Keratinocyte (primary cell): ENCODE data around the gene ALDH1A3. TPM values are rescaled to one million over a fixed set of nuclear protein-coding genes. Genes with fewer than 3 reads are reported as not detected.

ENCODE experiments used
- DNase-seq: peaks from one replicate; pipeline ENCODE4 v3.0.0-alpha.2; 2011; ENCODE audit warnings: low read depth, missing footprints, low spot score
- FAIRE-seq: peaks from 2 replicates; lab custom pipeline; 2011; peaks lifted over from hg19 to GRCh38; lab: Jason Lieb, UNC
- H2AFZ ChIP-seq: 2 replicates; pipeline ENCODE4 v1.6.0; 2012; ENCODE audit warnings: low read length, control low read depth, inconsistent platforms; ENCODE audit not compliant: control insufficient read depth
- H3K27ac ChIP-seq: 2 replicates; pipeline ENCODE4 v1.5.1; 2011; ENCODE audit warnings: low read length; ENCODE audit not compliant: control insufficient read depth, insufficient read depth
- H3K27me3 ChIP-seq: 3 replicates; pipeline ENCODE4 v1.6.0; 2011; ENCODE audit warnings: low read length; ENCODE audit not compliant: control insufficient read depth, insufficient read depth; ENCODE audit errors: extremely low read depth
- H3K36me3 ChIP-seq, 2 experiments: 2 replicates in 1 of 2; 3 replicates in 1 of 2; pipeline ENCODE4 v1.5.1; 2011; ENCODE audit warnings: low read length in 2 of 2, mild to moderate bottlenecking in 1 of 2; ENCODE audit not compliant: control insufficient read depth in 2 of 2, insufficient read depth in 2 of 2; ENCODE audit errors: extremely low read depth in 1 of 2
- H3K4me1 ChIP-seq: 3 replicates; pipeline ENCODE4 v1.5.1; 2011; ENCODE audit warnings: low read length; ENCODE audit not compliant: control insufficient read depth, insufficient read depth; ENCODE audit errors: extremely low read depth
- H3K4me2 ChIP-seq: 3 replicates; pipeline ENCODE4 v1.6.0; 2011; ENCODE audit warnings: low read depth, low read length; ENCODE audit not compliant: control insufficient read depth, insufficient read depth; ENCODE audit errors: extremely low read depth
- H3K4me3 ChIP-seq, 3 experiments: fragments of 200-600 bp in 1 of 3; sonication (generic) in 1 of 3; 2 replicates in 2 of 3; 3 replicates in 1 of 3; pipeline ENCODE4 v1.5.1; 2011 to 2016; ENCODE audit warnings: low read length in 3 of 3, mild to moderate bottlenecking in 3 of 3, control low read depth in 2 of 3, inconsistent platforms in 1 of 3, low read depth in 1 of 3, mixed read lengths in 1 of 3, mixed run types in 1 of 3, moderate library complexity in 1 of 3; ENCODE audit not compliant: control insufficient read depth in 2 of 3, insufficient read depth in 2 of 3; ENCODE audit errors: extremely low read depth in 1 of 3
- H3K79me2 ChIP-seq: 2 replicates; pipeline ENCODE4 v1.6.0; 2012; ENCODE audit warnings: low read length; ENCODE audit not compliant: control insufficient read depth, insufficient read depth
- H3K9ac ChIP-seq: 3 replicates; pipeline ENCODE4 v1.6.0; 2011; ENCODE audit warnings: low read length; ENCODE audit not compliant: control insufficient read depth, insufficient read depth; ENCODE audit errors: extremely low read depth
- H3K9me1 ChIP-seq: 3 replicates; pipeline ENCODE4 v1.6.0; 2011; ENCODE audit warnings: low read length; ENCODE audit not compliant: control insufficient read depth, insufficient read depth; ENCODE audit errors: extremely low read depth
- H3K9me3 ChIP-seq: 2 replicates; pipeline ENCODE4 v1.5.1; 2012; ENCODE audit warnings: low read depth, low read length; ENCODE audit not compliant: control insufficient read depth
- H4K20me1 ChIP-seq: 3 replicates; pipeline ENCODE4 v1.6.0; 2011; ENCODE audit warnings: low read length; ENCODE audit not compliant: control insufficient read depth, insufficient read depth; ENCODE audit errors: extremely low read depth
- CTCF ChIP-seq, 3 experiments: IDR thresholded peaks in 1 of 3; conservative IDR thresholded peaks in 1 of 3; optimal IDR thresholded peaks in 1 of 3; 2 replicates in 2 of 3; 3 replicates in 1 of 3; pipeline versions ENCODE3 to v1.5.1; 2011; ENCODE audit warnings: low read length in 3 of 3, mild to moderate bottlenecking in 3 of 3, moderate library complexity in 2 of 3, control low read depth in 1 of 3, inconsistent platforms in 1 of 3; ENCODE audit not compliant: insufficient read depth in 2 of 3; ENCODE audit errors: extremely low read depth in 1 of 3
- EZH2 ChIP-seq: IDR thresholded peaks from one replicate; pipeline ENCODE4 v1.6.1; 2012; ENCODE audit warnings: inconsistent platforms, mild to moderate bottlenecking, low read length, moderate library complexity
- dilution Hi-C: fragments of 300-500 bp; cut with MboI; formaldehyde crosslinking; loops from one replicate; pipeline ENCODE4 v1.7.0; 2020; ENCODE audit warnings: low sequenced_read_pairs; ENCODE audit not compliant: extremely low pct_ligation_motif_present
- polyA plus RNA-seq, 5 experiments: library from polyadenylated mRNA; depleted of rRNA in 3 of 5; stranded (reverse) in 3 of 5; stranded (forward) in 1 of 5; unstranded in 1 of 5; fragments of >200 nt; gene quantifications; 1 replicate in 1 of 5; 2 replicates in 3 of 5; 3 replicates in 1 of 5; pipeline versions ENCODE4 v1.2.1 to v1.2.3, GENCODE V29; 2011 to 2012; ENCODE audit warnings: missing spikeins in 2 of 5, low read depth in 1 of 5, low replicate concordance in 1 of 5

Gene ALDH1A3
- polyA plus RNA-seq, 1 donor (not counting 4 experiments of a cell fraction or from before 2014, with no cell fraction given), result 218 TPM

- Histone ChIP-seq H3K4me2 (peak overlapping the region; percentile 2), H3K9me3 (no peaks in the 10 kb centered on the region), H3K9me1 (no peaks in the 10 kb centered on the region), H3K4me3 (no peak overlapping the region), H3K27ac (no peak overlapping the region), H3K36me3 (no peaks in the 10 kb centered on the region), H4K20me1 (no peaks in the 10 kb centered on the region), H3K4me1 (peaks cover 21% of the 10 kb centered on the region), H2AFZ (no peak overlapping the region), H3K9ac (no peak overlapping the region), H3K27me3 (no peaks in the 10 kb centered on the region), H3K79me2 (peaks cover 28% of the 10 kb centered on the region)
- dilution Hi-C loops, result no loop called here
- TF ChIP-seq EZH2 (no peak), CTCF (optimal IDR thresholded peaks at IDR 0.05 in 1 of 3, IDR thresholded peaks at IDR 0.05 in 1 of 3, conservative IDR thresholded peaks at IDR 0.05 in 1 of 3; ENCODE audit: extremely low read depth in 1 of 3, insufficient read depth in 2 of 3, low read length in 3 of 3) (no peak)
- FAIRE-seq, result peak; percentile 48
- peak; percentile 84 for DNase-seq
These were observed 2.1 kb upstream of the ALDH1A3 start for GRCh38 chr15:100877551-100877950.

- H3K4me2 ChIP-seq, result peak overlapping the region; percentile 65
- no peaks in the 10 kb centered on the region for H3K27me3 ChIP-seq
- no peak overlapping the region for H2AFZ ChIP-seq
- dilution Hi-C loops, result no loop called here
- H3K27ac ChIP-seq, result no peak overlapping the region
- H3K9me1 ChIP-seq, result no peaks in the 10 kb centered on the region
- no peak overlapping the region for H3K4me3 ChIP-seq
- H3K9ac ChIP-seq, result peak overlapping the region; percentile 15
- TF ChIP-seq EZH2 (no peak), CTCF (optimal IDR thresholded peaks at IDR 0.05 in 1 of 3, IDR thresholded peaks at IDR 0.05 in 1 of 3, conservative IDR thresholded peaks at IDR 0.05 in 1 of 3; ENCODE audit: extremely low read depth in 1 of 3, insufficient read depth in 2 of 3, low read length in 3 of 3) (no peak)
- DNase-seq, result no peak
- H3K4me1 ChIP-seq, result peaks cover 21% of the 10 kb centered on the region
- H3K79me2 ChIP-seq, result peaks cover 32% of the 10 kb centered on the region
- no peaks in the 10 kb centered on the region for H3K36me3 ChIP-seq
- H4K20me1 ChIP-seq, result no peaks in the 10 kb centered on the region
- FAIRE-seq, result no peak
- H3K9me3 ChIP-seq, result no peaks in the 10 kb centered on the region
These were observed 1.5 kb upstream of the ALDH1A3 start for GRCh38 chr15:100878130-100878529.
